ENCODE measurements around the gene ZNF341.

ZNF341 gene

GRCh38 chr20:33828326-33828844, 96.6 kb downstream of the ZNF341 start:
- TF ChIP-seq, protein P1, sequence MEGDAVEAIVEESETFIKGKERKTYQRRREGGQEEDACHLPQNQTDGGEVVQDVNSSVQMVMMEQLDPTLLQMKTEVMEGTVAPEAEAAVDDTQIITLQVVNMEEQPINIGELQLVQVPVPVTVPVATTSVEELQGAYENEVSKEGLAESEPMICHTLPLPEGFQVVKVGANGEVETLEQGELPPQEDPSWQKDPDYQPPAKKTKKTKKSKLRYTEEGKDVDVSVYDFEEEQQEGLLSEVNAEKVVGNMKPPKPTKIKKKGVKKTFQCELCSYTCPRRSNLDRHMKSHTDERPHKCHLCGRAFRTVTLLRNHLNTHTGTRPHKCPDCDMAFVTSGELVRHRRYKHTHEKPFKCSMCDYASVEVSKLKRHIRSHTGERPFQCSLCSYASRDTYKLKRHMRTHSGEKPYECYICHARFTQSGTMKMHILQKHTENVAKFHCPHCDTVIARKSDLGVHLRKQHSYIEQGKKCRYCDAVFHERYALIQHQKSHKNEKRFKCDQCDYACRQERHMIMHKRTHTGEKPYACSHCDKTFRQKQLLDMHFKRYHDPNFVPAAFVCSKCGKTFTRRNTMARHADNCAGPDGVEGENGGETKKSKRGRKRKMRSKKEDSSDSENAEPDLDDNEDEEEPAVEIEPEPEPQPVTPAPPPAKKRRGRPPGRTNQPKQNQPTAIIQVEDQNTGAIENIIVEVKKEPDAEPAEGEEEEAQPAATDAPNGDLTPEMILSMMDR (conservative IDR thresholded peaks at IDR 0.05; ENCODE audit: low read length): no peak
- no peak overlapping the region for H3K4me3 ChIP-seq (ENCODE audit: low read length)
- no peak for DNase-seq (ENCODE audit: low read depth)

- TF ChIP-seq, protein P1 (conservative IDR thresholded peaks at IDR 0.05; ENCODE audit: low read length): no peak
- H3K4me3 ChIP-seq (ENCODE audit: low read length): no peak overlapping the region
- DNase-seq (ENCODE audit: low read depth): no peak
Observed at GRCh38 chr20:33828967-33829560, 97.3 kb downstream of the ZNF341 start.

DNA sequence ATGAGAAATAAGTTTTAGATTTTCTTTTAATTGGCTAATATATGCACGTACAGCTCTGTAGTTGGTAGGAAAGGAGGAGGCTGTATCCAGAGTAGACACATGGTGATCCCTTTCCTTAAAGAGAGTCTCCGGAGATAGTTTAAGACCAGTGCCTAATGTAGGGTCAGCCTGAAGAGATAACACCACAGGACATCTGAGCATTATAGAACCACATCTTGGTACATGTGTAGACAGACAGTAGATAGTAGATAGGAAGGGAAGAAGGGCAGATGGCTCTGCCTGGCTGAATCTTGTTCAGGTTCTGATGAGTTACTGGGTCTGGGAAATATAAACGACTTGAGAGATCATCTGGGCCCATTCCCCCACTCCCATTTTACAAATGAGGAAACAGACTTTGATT, 97.8 kb downstream of the ZNF341 start:
- H3K4me3 ChIP-seq (ENCODE audit: low read length): no peak overlapping the region
- TF ChIP-seq, protein P1 (conservative IDR thresholded peaks at IDR 0.05; ENCODE audit: low read length): no peak
- DNase-seq (ENCODE audit: low read depth): no peak

DNA sequence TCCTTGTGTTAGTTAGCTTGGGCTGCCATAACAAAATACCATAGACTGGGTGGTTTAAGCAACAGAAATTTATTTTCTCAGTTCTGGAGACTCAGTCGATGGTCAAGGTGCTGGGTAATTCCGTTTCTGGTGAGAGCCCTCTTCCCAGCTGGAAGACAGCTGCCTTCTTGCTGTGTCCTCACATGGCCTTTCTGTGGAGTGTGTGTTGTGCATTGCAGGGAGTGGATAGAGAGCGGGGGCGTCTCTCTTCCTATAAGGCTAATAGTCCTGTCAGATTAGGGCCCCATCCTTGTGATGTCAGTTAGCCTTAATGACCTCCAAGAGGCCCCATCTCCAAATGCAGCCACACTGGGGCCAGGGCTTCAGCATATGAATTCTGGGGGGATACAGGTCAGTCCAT, 98.6 kb downstream of the ZNF341 start:
- peak; percentile 47 for DNase-seq (ENCODE audit: low read depth)
- TF ChIP-seq, protein P1 (conservative IDR thresholded peaks at IDR 0.05; ENCODE audit: low read length): no peak
- no peak overlapping the region for H3K4me3 ChIP-seq (ENCODE audit: low read length)

DNA sequence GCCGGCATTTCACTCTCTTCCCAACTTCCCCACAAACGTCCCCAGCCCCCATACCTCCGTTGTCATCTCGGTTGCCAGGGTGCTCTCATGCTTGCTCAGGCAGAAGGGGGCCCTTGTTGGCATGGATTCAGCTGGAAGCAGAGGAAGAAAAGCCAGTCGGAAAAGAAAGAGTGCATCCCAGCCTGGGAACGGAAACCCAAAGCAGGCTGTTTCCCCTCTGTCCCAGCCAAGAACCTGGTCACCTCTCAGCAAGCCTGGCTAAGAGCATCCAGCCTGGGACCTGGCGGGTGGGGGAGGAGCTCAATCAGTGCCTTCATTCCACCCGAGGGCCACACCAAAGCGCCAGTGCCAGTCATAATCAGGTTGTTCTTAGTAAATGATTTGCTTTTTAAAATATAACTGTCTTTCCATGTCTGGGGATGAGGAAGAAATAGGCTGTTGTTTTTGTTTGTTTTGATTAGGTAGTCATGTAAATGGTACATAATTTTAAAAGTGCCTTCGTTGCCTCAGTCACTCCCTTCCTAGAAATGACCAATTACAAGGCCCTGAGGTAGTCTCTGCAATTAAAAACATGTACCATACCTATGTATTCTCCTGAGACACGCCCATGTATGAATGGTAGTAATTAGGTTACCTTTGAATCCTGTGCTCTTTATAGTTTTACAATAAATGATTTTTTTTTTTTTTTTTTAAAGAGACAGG, 100.5 kb downstream of the ZNF341 start:
- peak; percentile 15 for DNase-seq (ENCODE audit: low read depth)
- no peak overlapping the region for H3K4me3 ChIP-seq (ENCODE audit: low read length)
- TF ChIP-seq, protein P1 (conservative IDR thresholded peaks at IDR 0.05; ENCODE audit: low read length): no peak

- no peak for DNase-seq (ENCODE audit: low read depth)
- no peak overlapping the region for H3K4me3 ChIP-seq (ENCODE audit: low read length)
- TF ChIP-seq, protein P1 (conservative IDR thresholded peaks at IDR 0.05; ENCODE audit: low read length): no peak
Observed at GRCh38 chr20:33833333-33833732, 101.5 kb downstream of the ZNF341 start.

All from AG10803 (cell line).